ENCODE measurements around the gene LHX1. TPM values are rescaled to one million over a fixed set of nuclear protein-coding genes. Genes with fewer than 3 reads are reported as not detected.

The LHX1 gene
- total RNA-seq, 1 experiment from 2014 or later = 0.39 TPM

DNA sequence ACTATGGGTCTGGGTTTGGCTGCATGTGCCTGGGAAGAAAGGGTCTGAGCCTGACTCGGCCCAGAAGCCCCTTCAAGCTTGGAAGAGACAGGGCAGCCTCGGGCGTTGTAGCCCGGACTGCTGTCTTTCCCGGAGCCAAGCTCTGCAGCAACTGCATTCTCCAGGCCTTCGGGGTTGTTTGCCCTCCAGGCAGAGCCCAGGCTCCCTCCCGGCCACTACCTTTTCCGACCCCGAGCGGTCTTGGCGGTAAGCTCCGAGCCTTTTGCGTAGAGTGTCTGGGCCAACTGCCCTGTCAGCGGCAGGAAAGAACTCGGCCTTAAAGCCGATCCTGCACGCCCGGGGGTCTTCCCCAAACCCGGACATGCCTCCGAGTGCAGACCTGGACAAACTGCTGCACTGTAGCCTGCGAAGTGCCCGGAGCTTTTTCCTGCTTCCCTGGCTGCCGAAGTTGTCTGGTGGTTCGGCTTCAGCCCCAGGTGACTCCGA lies 1.3 kb downstream of the LHX1 start:
- no peak for DNase-seq (ENCODE audit: low spot score)

DNA sequence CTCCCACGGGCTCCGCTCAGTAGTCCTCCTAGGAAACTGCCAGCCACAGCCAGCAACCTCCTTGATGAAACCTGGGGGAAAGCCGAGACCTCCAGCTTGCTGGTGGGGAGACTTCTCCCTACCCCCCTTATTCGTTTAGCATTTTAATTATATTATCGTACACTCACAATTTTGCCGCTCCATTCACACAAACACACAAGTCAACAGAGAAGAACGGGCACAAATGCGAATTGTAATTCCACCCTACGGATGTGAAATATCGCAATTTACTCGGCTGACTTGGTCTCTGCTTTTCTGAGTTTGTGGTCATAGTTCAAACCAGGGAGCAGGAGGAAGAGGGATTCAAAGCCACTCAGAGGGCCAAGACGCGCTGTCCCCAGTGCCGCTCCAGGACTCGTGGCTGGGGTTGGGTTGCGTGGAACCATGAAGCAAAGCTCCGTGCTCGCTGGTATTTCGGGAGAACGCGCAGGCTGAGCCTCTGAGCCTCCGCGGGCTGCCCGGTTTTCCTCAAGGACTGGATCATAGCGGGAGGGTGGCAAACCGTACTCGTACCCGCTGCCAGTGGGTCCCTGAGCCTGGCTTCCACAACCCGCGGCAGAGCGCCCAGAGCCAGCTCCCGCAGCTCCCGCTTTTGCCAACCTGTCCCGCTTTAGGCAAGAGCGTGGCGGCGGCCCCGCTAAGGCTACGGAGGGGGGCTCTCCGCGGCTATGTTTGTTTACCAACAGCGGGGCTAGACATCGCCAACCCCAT lies 2.0 kb downstream of the LHX1 start:
- DNase-seq (ENCODE audit: low spot score) = no peak

DNA sequence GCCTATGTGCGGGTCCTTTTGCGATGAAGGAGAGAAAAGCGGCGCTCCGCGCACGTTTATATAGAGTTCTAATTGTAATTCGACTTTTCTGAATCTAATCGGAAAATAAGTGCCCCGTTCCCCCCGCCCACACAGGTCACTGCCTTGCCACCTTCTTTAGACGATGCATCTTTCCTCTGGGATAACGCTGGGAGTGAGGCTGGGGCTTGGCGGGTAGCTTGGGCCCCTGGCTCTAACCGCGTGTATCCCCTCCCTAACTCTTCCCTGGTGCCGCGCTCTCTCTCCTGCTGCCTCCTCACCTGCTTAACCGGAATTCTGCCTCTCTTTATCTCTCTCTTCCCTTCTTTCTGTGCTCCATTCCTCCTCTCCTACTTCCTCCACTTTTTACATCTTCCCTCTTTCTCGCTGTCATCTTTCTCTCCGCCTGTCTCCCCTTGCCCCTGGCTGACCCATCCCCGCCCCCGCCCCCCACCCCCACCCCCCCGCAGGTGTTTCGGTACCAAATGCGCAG lies 2.6 kb downstream of the LHX1 start:
- DNase-seq (ENCODE audit: low spot score) = no peak

DNA sequence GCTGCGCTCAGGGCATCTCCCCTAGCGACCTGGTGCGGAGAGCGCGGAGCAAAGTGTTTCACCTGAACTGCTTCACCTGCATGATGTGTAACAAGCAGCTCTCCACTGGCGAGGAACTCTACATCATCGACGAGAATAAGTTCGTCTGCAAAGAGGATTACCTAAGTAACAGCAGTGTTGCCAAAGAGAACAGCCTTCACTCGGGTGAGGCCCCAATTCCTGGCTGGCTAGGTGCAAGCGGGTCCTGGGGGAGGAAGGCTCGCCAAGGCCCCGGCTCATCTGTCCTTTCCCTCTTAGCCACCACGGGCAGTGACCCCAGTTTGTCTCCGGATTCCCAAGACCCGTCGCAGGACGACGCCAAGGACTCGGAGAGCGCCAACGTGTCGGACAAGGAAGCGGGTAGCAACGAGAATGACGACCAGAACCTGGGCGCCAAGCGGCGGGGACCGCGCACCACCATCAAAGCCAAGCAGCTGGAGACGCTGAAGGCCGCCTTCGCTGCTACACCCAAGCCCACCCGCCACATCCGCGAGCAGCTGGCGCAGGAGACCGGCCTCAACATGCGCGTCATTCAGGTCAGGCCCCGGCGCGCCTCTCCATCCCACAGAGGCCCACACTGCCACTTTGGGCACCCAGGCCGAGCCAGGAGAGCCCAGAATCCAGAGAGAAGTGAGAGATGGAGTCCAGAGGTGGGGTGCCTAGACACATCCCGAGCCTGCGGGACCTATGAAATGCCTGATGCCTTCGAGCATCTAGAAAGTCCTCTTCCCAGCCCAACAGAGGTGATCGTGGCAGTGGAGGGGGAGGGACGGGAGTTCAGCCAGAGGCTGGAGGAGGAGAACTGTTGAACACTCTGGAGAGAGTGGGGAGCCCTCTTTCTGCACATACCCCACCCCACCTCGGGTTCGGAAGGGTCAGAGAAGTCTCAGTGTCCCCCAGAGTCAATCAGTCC lies 3.3 kb downstream of the LHX1 start:
- no peak for DNase-seq (ENCODE audit: low spot score)

DNA sequence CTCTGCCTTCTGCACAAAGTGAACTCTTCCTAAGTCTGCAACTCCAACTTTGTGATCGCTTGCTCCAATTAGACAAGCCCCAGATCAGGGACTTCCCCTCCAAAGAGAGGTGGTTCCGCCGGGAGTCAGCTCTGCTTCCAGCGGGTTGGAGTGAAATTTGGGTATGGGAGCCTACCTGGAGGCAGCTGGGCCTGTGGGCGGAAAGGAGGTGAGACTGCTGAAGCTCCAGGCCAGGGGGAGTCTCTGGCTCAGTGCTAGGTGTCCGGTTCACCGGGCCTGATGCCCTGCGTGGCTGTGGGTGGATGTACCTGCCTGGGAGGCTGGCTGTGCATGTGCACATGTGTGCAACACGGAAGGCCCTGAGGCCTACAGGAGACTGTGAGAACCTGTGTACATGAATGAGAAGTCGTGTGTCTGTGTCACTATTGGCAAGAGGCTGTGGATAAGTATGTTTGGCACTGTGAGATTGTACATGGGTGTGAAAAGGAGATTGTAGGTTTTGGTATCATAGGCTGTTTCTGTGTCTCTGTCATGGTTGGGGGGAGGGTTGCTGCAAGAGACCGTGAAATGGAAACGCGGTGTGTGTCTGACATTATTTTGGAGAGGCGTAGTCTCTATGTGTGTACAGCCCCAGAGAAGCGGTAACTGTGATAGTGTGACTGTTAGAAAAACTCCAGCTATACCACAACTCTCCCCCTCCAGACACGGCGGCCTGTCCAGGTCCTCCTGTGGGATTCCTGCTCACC lies 4.2 kb downstream of the LHX1 start:
- DNase-seq (ENCODE audit: low spot score) = no peak

DNA sequence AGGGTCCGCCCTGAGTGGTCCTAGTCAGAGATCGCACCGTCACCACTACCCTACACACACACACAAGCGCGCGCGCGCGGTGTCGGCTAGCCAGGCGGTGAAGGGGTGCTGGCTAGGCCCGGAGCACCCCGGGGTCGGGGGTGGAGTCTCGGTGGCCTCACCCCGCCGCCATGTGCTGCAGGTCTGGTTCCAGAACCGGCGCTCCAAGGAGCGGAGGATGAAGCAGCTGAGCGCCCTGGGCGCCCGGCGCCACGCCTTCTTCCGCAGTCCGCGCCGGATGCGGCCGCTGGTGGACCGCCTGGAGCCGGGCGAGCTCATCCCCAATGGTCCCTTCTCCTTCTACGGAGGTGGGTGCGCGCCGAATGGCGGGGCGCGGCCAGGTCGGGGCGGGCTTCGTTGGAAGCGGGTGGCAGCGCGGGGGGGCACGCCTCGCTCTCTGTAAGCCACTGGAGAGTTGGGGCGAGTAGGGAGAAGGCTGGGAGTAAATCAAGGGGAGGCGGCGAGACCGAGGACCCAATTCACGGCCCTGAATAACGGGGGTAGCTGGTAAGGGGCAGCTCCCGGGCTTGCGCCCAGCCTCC lies 4.8 kb downstream of the LHX1 start:
- no peak for DNase-seq (ENCODE audit: low spot score)

DNA sequence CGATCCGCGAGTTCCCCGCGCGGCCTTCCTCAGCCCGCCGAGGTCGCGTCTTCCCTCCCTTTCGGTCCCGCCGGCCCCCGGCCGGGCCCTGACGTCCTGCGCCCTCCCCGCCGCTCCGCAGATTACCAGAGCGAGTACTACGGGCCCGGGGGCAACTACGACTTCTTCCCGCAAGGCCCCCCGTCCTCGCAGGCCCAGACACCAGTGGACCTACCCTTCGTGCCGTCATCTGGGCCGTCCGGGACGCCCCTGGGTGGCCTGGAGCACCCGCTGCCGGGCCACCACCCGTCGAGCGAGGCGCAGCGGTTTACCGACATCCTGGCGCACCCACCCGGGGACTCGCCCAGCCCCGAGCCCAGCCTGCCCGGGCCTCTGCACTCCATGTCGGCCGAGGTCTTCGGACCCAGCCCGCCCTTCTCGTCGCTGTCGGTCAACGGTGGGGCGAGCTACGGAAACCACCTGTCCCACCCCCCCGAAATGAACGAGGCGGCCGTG lies 5.4 kb downstream of the LHX1 start:
- DNase-seq (ENCODE audit: low spot score) = no peak

DNA sequence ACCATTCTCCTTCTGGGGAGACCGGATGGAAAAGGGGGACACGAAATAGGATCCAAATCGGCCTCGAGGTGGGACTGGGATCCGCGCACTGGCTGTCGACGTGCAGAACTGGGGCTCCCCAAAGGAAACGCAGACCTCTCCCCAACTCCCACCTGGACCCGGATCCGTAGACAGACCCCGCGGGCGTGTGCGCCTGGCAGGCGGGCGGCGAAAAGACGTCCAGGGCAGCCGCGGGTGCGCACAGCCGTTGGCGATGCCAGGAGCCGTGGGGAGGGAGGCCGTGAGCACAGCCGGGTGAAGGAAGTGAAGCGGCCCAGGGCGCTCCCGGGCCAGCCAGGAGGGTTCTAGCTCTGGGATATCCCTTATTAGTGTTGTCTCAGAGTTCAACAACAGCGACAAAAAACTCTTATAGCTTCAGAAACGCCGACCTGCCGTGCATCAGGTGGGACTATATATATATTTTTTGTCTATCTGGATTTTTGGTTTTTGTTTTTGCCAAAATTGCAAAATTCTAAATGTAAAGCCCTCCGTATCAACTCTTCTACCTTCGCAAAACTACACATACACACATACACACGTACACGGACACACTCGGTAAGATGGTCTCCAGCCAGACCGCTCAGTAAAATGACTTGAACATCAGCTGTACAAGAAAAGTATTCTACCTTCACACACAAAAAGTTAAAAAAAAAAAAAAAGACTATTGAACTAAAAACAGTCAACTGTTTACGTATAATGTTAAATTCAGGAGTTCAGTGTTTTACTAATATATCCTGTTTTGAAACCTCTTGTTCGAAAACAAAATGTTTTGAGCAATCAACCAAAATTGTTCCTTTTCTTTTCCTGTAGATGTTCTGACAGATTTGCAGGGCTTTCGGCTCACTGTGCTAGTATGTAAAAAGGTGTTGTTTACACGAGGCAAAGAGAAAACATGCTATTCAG lies 6.2 kb downstream of the LHX1 start:
- no peak for DNase-seq (ENCODE audit: low spot score)

DNA sequence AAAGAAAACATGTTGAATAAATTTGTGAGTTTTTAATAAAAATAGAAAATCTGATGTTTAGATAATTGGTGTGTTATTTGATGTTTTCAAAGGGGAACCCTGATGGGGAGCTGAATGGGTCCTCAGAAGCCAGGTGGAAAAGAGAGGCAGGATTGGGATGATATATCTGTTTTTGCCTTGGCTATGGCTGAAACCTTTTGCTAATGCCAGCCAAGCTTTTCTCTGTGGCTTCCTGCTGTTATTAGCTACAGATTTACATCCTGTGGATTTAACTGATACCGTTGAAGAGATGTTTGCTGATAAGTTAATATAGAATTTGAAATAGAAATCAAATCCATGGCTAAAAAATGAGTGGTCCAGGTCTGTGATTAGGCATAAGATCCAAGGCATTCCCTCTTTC lies 7.3 kb downstream of the LHX1 start:
- DNase-seq (ENCODE audit: low spot score) = no peak

DNA sequence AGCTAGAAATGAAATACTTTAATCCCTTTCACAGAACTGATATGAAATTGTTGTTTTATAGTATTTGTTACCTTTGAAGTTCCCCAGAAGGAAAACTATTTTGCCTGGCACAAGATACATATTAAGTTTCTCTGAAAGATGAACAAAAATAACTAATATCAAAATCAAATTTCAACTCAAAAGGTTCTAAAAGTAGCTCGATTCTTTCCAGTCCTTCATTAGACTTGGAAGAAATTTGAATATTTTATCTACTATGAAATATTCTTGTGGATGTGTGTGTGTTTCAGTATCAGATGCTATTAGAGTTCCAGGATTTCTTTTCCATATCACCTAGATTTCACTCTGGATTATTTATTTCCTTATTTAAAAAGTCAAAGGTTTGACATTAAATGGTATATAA lies 7.9 kb downstream of the LHX1 start:
- no peak for DNase-seq (ENCODE audit: low spot score)

DNA sequence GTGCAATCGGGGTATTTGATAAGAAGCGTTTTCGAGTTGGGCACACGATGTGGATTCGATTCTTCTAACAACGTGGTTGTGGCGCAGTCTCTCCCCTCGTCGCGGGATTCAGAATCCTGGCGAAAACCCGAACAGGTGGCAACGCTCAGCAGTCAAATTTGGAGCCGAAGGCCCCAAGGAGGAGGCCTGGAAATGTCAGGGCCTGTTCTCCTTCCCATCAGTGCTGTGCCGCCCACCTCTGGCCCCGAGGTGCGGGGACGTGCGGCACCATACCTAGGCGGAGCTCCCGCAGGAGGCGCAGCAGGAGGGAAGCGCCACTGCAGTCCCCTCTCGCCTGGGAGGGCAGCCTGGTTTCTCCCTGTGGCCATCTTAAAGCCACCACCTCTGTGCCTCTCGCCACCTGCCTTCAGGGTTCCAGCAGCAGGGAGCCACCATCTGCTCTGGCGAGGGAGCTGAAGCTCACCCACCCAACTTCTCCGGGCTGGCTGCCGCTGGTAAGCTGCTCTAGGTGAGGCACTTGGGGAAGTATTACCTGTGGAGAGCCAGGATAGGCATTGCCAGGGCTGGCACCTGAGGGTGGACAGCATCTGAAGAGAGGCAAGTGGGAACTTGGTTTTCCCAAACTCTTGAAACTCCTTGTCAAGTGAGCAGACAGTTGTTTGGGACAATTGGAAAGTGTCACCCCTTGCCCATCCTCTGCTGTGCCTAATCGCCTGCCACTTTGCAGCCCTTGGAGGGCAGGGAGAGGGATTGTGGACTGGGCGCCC lies 8.9 kb downstream of the LHX1 start:
- DNase-seq (ENCODE audit: low spot score) = no peak

DNA sequence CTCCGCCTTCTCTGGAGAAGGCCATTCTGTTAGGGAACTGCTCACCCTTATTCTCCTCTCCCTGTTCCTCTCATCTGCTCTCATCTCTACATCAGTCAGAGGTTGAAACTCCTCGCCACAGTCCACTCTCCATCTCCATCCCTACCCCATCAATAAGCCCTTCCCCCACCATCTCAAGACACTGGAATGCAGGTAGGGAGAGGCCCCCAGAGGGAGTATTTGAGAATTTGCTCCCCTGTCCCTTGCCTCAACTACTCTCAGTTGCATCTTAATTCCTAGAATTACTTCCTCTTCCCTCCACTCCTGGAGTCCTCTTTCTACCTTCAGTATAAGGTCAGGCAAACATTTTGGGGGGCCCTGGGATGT lies 9.4 kb downstream of the LHX1 start:
- no peak for DNase-seq (ENCODE audit: low spot score)

DNA sequence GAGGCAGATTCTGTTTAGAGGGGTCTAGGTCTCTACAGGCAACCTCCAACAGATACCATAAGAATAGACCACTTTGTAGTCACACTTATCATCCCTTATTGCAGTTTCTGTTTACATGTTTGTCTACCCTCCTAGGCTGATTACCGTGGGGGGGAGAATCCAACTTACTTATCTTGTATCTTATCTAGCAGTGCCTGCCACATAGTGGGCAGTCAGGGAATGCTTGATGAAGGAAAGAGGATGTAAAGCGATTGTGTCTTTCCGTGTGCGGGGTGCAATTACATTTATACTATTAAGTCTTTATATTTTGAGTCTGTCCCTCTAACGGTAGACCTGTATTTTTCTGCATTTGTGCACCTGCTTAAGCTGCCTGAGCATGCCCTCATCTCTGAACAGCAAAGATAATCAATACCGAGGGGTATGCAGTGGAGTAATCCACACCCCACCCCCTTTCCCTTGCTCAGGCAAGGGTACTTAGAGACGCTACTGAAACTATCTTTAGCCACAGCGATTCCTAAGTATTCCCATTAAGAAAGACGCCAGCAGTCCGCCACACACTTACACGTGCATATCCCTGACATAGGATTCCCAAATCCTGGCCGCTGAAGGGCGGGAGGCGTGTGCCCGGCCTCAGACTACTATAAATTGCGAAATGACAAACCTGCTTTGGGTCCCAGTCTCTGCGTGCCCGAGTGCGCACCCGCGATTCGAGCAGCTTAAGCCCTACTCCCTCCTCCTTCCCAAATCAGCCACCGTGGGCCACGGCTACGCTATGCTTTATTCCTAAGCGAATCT lies 10.8 kb downstream of the LHX1 start:
- DNase-seq (ENCODE audit: low spot score) = no peak

DNA sequence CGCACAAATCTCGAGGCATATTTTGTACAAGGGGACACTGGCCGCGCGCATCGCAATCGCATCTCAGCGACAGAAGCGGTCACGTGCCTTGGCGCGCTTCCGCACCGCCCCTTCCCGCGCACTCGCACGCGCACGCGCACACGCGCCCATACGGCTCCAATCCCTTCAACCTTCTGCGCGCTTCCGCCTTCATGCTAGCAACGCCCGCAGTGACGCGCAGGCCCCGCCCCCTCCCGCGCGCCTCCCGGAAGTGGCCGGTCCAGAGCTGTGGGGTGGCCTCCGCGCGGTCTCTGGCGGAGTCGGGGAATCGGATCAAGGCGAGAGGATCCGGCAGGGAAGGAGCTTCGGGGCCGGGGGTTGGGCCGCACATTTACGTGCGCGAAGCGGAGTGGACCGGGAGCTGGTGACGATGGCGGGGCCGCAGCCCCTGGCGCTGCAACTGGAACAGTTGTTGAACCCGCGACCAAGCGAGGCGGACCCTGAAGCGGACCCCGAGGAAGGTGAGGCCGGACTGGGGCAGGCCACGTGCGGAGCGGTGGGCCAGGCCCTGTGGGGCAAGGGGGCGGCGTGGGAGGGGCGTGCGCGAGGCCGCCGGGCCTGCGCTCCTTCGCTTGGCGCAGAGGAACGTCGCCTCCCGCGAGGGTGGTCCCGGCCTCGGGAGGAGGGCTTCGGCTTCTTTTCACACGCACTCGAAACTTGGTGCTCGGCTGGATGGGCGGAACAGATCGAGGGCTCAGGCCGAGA lies 11.6 kb downstream of the LHX1 start, which contains the start of gene AATF:
Gene AATF, plus strand, starts transcription at position 238 of the 744 bp plus-strand sequence. Its CDS starts 172 bp downstream, at position 410.
- peak; percentile 96 for DNase-seq (ENCODE audit: low spot score)

DNA sequence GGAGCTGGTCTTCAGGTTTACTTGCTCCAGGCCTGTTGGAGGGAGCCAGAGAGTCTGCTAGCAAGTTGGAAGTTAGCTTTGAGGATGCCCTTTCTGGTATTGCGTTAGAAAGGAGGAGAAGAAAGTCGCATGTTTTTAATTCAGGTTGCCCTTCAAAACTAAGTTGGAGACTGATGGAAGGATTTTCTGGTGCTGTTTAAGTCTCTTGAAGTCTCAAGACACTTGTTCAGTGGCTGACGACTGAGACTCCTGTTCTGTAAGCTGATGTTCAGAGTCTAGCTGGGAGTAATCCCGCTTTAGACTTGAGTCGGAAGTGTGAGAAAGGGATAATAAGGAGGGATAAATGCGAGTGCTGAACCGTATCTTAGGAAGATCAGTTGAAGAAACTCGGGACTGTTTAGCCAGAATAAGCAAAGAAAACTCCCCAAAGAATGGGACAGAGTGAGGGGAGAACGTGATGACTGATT lies 12.2 kb downstream of the LHX1 start:
- DNase-seq (ENCODE audit: low spot score) = no peak

DNA sequence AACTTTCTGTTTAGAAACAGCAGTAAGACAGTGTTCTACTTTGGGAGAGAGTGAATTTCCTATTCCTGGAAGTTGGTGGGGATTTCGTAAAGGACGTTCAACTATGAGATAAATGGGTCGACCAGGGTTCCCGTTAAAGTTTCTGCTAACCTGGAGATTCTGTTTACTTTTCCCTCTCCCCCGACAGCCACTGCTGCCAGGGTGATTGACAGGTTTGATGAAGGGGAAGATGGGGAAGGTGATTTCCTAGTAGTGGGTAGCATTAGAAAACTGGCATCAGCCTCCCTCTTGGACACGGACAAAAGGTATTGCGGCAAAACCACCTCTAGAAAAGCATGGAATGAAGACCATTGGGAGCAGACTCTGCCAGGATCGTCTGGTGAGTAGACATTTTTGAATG lies 12.8 kb downstream of the LHX1 start:
- DNase-seq (ENCODE audit: low spot score) = no peak

DNA sequence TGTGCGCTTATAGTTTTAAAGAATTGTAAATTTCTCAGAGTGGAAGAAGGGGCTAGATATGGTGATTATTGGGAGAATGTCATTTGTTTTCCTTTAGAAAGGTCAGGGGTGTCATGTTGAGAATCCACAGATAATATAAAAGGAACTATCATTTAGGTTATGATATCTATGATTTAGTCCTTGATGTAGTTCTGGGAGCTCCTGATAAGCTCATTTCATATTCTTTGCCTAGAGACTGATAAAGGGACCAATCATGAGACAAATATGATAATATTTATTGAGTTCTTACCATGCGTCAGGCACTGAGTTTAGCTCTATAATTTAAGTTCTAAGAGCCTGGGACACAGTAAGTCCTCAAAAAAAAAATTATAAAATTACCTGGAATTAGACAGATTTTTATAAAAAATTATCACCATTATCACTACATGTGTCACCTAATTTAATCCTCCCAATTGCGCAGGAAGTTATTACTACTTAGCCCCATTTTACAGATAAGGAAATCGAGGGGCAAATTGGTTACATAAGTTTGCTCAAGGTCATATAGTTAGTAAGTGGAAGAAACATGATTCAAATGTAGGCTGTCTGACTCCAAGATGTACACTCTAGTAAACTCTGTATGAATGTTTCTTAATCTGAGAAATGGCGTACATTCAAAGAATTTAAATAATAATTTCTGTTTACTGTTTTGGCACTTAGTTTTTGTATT lies 14.0 kb downstream of the LHX1 start:
- DNase-seq (ENCODE audit: low spot score) = no peak

All from H4 (cell line).